Upper lobe of left lung (tissue), 6 donors: ENCODE measurements around the gene TNPO1. TPM values are rescaled to one million over a fixed set of nuclear protein-coding genes. Genes with fewer than 3 reads are reported as not detected.

Experiments
- ATAC-seq, 2 donors: fragments of 200-7000 bp; cut with Tn5 transposase; one replicate each; pipeline ENCODE4 v1.9.1; 2022; ENCODE audit warnings: mild to moderate bottlenecking in 2 of 2, moderate library complexity in 2 of 2; ENCODE audit not compliant: low FRiP score in 2 of 2
- DNase-seq, 2 donors: peaks; one replicate each; pipeline ENCODE4 v3.0.0-alpha.2; 2019 to 2020
- H3K27ac ChIP-seq, 4 donors: fragments of 200-600 bp; sonication (generic); one replicate each; pipeline ENCODE4 v1.5.1; 2016 to 2019
- H3K27me3 ChIP-seq, 4 donors: fragments of 200-600 bp; sonication (generic); one replicate each; pipeline ENCODE4 v1.5.1; 2017 to 2019
- H3K36me3 ChIP-seq, 4 donors: fragments of 200-600 bp; sonication (generic); one replicate each; pipeline ENCODE4 v1.5.1; 2016 to 2019
- H3K4me1 ChIP-seq, 4 donors: fragments of 200-600 bp; sonication (generic); one replicate each; pipeline ENCODE4 v1.5.1; 2018 to 2019
- H3K4me3 ChIP-seq, 4 donors: fragments of 200-600 bp; sonication (generic); one replicate each; pipeline ENCODE4 v1.5.1; 2017 to 2019; ENCODE audit warnings: mild to moderate bottlenecking in 2 of 4, moderate library complexity in 1 of 4
- H3K9me3 ChIP-seq, 4 donors: fragments of 200-600 bp; sonication (generic); one replicate each; pipeline ENCODE4 v1.5.1; 2018 to 2019
- EP300 ChIP-seq, 4 donors: sonication (generic); formaldehyde crosslinking; IDR thresholded peaks; one replicate each; pipeline ENCODE4 v1.5.1; 2017; ENCODE audit warnings: antibody characterized with exemption in 4 of 4, control low read depth in 2 of 4
- POLR2A ChIP-seq, 4 donors: fragments of 450-650 bp; IDR thresholded peaks; one replicate each; pipeline ENCODE4 v1.5.1; 2016 to 2017; ENCODE audit warnings: antibody characterized with exemption in 4 of 4, mild to moderate bottlenecking in 2 of 4
- POLR2AphosphoS5 ChIP-seq, 2 donors: sonication (generic); formaldehyde crosslinking; IDR thresholded peaks; one replicate each; pipeline ENCODE4 v1.5.1; 2017; ENCODE audit warnings: antibody characterized with exemption in 2 of 2
- WGBS, 2 donors: methylation state at CpG; one replicate each; pipeline ENCODE4 v1.1.5; 2017 to 2018; 5-methylcytosine and 5-hydroxymethylcytosine counted together
- total RNA-seq, 6 donors: library from RNA; depleted of rRNA in 4 of 6; stranded (reverse); fragments of >200 nt in 4 of 6; gene quantifications; one replicate each; pipeline versions ENCODE4 v1.1.0 to v1.2.1, GENCODE V29; 2016 to 2021
- TF ChIP-seq, protein P1 (sequence below), 6 experiments: fragments of 450-650 bp in 4 of 6; fragments of 200-600 bp in 2 of 6; sonication (generic) in 2 of 6; IDR thresholded peaks; one replicate each; pipeline ENCODE4 v1.5.1; 2016 to 2019; ENCODE audit warnings: antibody characterized with exemption in 6 of 6
- donor health status: DM: no; HTN: no; CAD: no; lungs with moderate emphysema.
- donor health status: DM: no; HTN: yes; CAD: no; lungs with severe emphysema.

Gene TNPO1
- total RNA-seq, 6 donors from 2014 or later = 39.5 to 150 (median 70.9) TPM

- no peak for TF ChIP-seq POLR2AphosphoS5 (IDR thresholded peaks at IDR 0.05)
- TF ChIP-seq POLR2A (IDR thresholded peaks at IDR 0.05) = no peak
- TF ChIP-seq, protein P1, sequence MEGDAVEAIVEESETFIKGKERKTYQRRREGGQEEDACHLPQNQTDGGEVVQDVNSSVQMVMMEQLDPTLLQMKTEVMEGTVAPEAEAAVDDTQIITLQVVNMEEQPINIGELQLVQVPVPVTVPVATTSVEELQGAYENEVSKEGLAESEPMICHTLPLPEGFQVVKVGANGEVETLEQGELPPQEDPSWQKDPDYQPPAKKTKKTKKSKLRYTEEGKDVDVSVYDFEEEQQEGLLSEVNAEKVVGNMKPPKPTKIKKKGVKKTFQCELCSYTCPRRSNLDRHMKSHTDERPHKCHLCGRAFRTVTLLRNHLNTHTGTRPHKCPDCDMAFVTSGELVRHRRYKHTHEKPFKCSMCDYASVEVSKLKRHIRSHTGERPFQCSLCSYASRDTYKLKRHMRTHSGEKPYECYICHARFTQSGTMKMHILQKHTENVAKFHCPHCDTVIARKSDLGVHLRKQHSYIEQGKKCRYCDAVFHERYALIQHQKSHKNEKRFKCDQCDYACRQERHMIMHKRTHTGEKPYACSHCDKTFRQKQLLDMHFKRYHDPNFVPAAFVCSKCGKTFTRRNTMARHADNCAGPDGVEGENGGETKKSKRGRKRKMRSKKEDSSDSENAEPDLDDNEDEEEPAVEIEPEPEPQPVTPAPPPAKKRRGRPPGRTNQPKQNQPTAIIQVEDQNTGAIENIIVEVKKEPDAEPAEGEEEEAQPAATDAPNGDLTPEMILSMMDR (IDR thresholded peaks at IDR 0.05) = no peak
Observed at GRCh38 chr5:72829707-72830106, 13.2 kb downstream of the TNPO1 start.

DNA sequence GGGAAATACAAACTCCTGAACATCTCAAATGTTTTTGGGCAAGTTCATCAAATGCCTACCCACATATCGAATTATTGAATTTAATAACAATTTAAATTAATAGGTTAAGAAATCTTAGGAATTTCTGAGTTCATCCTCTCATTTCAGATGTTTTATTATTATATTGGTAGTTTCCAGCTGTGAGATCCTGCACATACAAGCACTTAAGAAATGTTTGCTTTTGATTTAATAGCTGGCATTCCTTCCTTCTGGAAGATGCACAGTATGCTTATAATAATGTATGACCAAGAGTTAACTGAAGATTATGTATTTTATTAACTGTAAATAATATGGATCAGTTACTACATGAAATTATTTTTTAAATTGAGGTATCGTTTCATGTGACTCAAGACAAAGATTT lies 13.9 kb downstream of the TNPO1 start:
- WGBS, 2 donors = 87 to 92% methylated on average over 2 of the region's 2 CpGs

More at GRCh38 chr5:72829707-72830106, 13.2 kb downstream of the TNPO1 start:
- Histone ChIP-seq H3K27ac (no peak overlapping the region), H3K36me3 (no peaks in the 10 kb centered on the region), H3K27me3 (no peaks in the 10 kb centered on the region), H3K9me3 (no peaks in the 10 kb centered on the region), H3K4me3 (no peak overlapping the region), H3K4me1 (no peaks in the 10 kb centered on the region)
- ATAC-seq = no peak
- DNase-seq = no peak

GRCh38 chr5:72831685-72832084 lies 15.2 kb downstream of the TNPO1 start:
- no peak for DNase-seq
- WGBS, 2 donors = 95 to 96% methylated on average over 4 of the region's 4 CpGs
- no peak for ATAC-seq
- Histone ChIP-seq H3K36me3 (no peaks in the 10 kb centered on the region), H3K9me3 (no peaks in the 10 kb centered on the region), H3K27me3 (no peaks in the 10 kb centered on the region), H3K27ac (no peak overlapping the region), H3K4me3 (no peak overlapping the region), H3K4me1 (peaks cover 0 to 10% (median 2%) of the 10 kb centered on the region in 4 donors)
- TF ChIP-seq, protein P1 (IDR thresholded peaks at IDR 0.05) = no peak
- TF ChIP-seq EP300 (IDR thresholded peaks at IDR 0.05) = no peak
- no peak for TF ChIP-seq POLR2AphosphoS5 (IDR thresholded peaks at IDR 0.05)
- TF ChIP-seq POLR2A (IDR thresholded peaks at IDR 0.05) = no peak

More for the DNA sequence above, 13.9 kb downstream of the TNPO1 start:
- TF ChIP-seq, protein P1 (IDR thresholded peaks at IDR 0.05) = no peak
- TF ChIP-seq POLR2A (IDR thresholded peaks at IDR 0.05) (no peak), EP300 (IDR thresholded peaks at IDR 0.05) (no peak), POLR2AphosphoS5 (IDR thresholded peaks at IDR 0.05) (no peak)
- no peaks in the 10 kb centered on the region for H3K9me3 ChIP-seq
- no peaks in the 10 kb centered on the region for H3K27me3 ChIP-seq
- H3K36me3 ChIP-seq = no peaks in the 10 kb centered on the region
- ATAC-seq (no peak), DNase-seq (no peak)
- no peak overlapping the region for H3K27ac ChIP-seq
- no peak overlapping the region for H3K4me3 ChIP-seq
- H3K4me1 ChIP-seq = no peaks in the 10 kb centered on the region

DNA sequence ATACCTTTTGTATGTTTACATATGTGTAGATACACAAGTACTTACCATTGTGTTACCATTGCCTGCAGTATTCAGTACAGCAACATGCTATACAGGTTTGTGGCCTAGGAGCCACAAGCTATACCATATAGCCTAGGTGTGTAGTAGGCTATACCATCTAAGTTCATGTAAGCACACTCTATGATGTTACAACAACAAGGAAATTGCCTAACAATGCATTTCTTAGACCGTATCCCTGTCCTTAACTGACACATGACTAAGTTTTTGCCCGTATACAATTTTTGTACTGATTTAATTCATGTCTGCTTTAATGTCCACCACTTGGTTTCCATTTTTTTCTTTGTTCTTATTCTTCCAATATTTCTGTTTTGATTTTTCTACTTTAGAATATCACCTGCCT lies 18.5 kb downstream of the TNPO1 start:
- Histone ChIP-seq H3K4me1 (peaks cover 10 to 40% (median 15%) of the 10 kb centered on the region in 4 donors), H3K27me3 (no peaks in the 10 kb centered on the region), H3K4me3 (no peak overlapping the region), H3K9me3 (no peaks in the 10 kb centered on the region), H3K27ac (no peak overlapping the region), H3K36me3 (no peaks in the 10 kb centered on the region)
- ATAC-seq (no peak), DNase-seq (no peak)
- 65 to 82% methylated on average over 2 of the region's 2 CpGs for WGBS, 2 donors
- TF ChIP-seq EP300 (IDR thresholded peaks at IDR 0.05) (no peak), POLR2A (IDR thresholded peaks at IDR 0.05) (no peak), POLR2AphosphoS5 (IDR thresholded peaks at IDR 0.05) (no peak)
- TF ChIP-seq, protein P1 (IDR thresholded peaks at IDR 0.05) = no peak

- Histone ChIP-seq H3K27me3 (no peaks in the 10 kb centered on the region), H3K9me3 (no peaks in the 10 kb centered on the region), H3K4me3 (no peak overlapping the region), H3K27ac (no peak overlapping the region), H3K4me1 (peaks cover 10 to 45% (median 16%) of the 10 kb centered on the region in 4 donors), H3K36me3 (no peaks in the 10 kb centered on the region)
- TF ChIP-seq POLR2A (IDR thresholded peaks at IDR 0.05) = no peak
- no peak for TF ChIP-seq EP300 (IDR thresholded peaks at IDR 0.05)
- TF ChIP-seq, protein P1 (IDR thresholded peaks at IDR 0.05) = no peak
- TF ChIP-seq POLR2AphosphoS5 (IDR thresholded peaks at IDR 0.05) = no peak
- 90 to 97% methylated on average over 3 of the region's 3 CpGs for WGBS, 2 donors
- no peak for DNase-seq
- no peak for ATAC-seq
Observed at GRCh38 chr5:72835633-72836032, 19.2 kb downstream of the TNPO1 start.
